HL-60/S4 treated with retinoic acid at 250 ng/mL for 4 days and 3 days (cell line): ENCODE data around the gene POLE3.
"Not testable (repeated sequence)": the region's sequence is repeated elsewhere in the genome, so short reads cannot be mapped to it uniquely, and the experiment has no call there.

Experiments used
- in situ Hi-C: fragments of 300-500 bp; cut with MboI; formaldehyde crosslinking; loops from 2 replicates; pipeline ENCODE4 v1.7.0; 2022; ENCODE audit warnings: low sequenced_read_pairs

The POLE3 gene

DNA sequence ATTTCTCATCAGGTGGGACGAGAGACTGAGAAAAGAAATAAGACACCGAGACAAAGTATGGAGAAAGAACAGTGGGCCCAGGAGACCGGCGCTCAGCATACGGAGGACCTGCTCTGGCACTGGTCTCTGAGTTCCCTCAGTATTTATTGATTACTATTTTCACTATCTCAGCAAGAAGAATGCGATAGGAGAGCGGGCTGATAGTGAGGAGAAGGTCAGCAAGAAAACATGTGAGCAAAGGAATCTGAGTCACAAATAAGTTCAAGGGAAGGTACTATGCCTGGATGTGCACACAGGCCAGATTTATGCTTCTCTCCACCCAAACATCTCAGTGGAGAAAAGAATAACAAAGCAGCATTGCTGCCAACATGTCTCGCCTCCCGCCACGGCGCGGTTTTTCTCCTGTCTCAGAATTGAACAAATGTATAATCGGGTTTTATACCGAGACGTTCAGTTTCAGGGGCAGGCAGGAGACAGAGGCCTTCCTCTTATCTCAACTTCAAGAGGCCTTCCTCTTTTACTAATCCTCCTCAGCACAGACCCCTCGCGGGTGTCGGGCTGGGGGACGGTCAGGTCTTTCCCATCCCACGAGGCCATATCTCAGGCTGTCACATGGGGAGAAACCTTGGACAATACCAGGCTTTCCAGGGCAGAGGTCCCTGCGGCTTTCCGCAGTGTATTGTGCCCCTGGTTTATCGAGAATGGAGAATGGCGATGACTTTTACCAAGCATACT, 31.2 kb downstream of the POLE3 start:
- in situ Hi-C loops = not testable (repeated sequence)

DNA sequence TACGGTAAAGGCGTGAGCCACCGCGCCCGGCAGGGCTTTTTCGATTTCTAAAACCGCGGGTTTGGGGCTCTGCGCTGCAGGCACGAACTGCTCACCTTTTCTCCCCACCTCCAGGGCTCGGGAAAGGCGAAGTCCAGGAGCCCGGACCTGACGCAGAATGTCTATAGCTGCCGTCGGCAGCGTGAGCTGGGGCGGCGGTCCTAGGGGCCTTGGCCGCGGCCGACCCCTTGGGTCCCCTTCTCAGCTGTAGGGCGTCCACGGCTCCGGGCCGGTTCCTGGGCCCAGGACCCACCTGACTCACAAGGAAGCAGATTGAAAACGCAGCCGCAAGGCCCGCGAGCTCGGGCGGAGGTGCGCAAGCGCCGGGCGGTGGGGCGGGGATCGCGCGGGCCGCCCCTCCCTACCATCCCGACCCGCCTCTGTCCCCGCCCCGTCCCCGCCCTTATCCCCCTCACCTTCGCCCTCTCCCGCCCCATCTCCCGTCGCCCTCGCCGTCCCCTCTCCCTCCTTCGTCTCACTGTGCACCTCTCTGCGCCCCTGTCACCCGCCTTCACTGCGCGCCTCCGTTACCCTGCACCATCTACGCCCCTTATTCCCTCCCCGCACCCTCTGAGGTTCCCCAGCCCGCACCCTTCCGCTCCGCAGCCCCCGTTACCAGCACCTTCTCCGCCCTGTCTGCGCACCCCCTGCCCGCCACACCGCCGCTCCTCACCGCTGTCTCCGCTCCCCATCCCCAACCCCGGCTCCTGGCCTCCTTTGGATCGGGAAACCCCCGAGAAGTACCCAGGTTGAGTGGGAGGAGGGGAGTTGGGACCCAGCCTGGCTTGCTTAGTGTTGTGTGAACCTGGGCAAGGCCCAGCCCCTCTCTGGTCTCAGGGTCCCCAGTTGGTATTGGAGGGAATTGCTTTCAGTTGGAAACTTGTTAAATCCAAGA, 33.6 kb downstream of the POLE3 start, which contains the start of gene HDHD3:
Gene HDHD3, minus strand, starts transcription at position 353 of the 934 bp plus-strand sequence. CDS start 2,632 bp downstream, outside the sequence.
- in situ Hi-C loops = no loop called here

DNA sequence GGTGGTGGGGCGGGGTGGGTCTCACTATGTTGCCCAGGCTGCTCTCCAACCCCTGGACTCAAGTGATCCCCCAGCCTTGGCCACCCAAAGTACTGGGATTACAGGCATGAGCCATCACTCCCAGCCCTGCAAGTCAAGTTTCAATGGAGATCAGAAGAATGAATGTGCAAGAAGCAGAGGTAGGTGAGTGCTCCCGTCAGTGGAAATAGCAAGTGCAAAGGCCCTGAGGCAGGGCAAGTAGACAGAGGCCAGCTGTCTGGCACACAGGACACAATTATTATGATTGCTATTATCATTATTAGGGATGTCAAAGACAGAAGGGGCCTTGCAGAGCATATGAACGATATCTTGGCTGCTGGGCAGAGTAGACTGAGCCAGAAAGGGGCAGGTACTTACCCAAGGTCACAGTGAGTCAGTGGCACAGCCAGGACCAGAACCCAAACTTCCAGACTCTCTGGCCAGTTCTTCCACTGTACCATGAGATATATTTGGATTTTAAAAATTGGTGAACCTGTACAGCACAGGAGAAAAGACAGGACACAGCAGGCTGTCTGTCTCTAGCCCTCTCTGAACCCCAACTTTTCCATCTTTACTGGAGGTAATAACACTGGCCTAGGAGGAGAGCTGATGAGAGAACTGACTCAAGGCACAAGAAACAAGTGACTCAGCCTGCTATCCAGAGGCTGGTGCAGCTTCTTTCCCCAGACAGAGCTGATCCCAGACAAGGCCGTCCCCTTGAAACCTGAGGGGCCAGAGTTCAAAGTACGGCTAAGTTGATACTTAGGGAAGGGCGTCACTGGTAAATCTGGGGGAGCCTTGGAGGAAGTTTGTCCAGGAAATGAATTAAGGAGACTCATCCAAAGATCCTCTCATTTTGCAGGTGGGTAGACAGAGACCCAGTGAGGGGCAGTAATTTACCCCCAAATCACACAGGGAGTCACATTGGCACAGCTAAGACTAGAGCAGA, 35.1 kb downstream of the POLE3 start:
- in situ Hi-C loops = no loop called here

DNA sequence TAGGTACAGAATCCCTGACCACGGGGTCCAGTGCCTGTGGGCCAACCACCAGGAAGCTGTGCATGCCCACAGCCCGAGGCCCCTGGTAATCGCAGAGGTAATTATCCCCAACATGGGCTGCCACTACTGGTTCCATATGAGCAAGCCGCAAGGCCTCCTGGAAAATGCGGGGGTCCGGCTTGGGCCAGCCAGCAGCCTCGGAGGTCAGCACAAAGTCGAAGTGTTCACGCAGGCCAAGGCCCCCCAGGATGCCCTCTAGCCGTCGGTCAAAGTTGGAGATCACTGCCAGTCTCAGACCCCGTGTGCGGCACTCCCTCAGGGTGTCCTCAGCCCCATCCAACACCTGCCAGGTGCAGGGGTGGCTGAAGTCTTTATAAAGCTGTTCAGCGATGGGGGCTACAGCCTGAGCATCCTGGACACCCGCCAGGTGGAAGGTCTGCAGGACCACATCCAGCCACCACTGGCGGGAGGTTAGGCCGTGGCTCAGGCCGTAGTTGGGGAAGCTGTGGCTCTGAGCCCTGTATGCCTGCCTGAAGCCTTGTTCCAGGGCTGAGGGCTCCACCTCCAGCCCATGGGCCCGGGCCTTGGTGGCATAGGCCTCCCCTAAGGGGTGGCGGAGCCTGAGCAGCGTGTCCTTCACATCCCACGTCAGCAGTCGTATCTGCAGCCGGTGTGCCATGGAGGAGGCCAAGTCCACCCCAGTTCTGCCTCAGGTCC, 36.6 kb downstream of the POLE3 start:
- in situ Hi-C loops = no loop called here

DNA sequence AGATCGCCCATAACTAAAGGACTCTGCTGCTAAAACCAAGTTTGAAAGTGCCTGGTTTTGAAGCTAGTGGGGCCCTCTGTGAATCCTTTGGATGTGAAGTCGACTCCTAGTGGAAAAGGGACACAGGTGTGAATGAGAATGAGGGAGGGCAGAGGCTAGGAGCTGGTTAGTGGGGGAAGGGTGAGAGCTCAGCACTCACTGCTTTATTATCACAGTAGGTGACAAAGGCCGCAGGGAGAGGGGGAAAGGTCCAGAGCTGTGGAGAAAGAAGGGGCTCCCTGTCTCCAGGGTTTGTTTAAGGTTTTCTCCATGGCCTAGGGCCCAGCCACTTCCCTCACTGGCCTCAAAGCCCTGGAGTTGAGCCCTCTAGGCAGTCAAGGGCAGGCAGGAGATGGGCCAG, 37.2 kb downstream of the POLE3 start:
- in situ Hi-C loops = no loop called here

DNA sequence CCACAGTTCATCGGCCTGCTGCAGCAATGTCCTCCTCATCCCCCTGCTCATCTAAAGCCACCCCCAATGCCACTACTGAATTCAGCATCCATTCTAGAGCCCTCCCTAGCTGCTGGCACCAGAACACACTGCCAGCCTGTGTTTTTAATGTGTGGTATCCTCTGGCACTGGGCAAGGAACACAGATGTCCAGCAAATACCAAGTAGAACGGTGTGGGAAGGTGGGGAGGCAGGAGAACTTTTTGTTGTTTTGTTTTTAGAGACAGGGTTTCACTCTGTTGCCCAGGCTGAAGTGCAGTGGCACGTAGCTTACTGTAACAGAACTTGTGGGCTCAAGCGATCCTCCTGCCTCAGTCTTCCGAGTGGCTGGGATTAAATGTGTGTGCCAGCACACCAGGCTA, 38.4 kb downstream of the POLE3 start:
- in situ Hi-C loops = no loop called here

DNA sequence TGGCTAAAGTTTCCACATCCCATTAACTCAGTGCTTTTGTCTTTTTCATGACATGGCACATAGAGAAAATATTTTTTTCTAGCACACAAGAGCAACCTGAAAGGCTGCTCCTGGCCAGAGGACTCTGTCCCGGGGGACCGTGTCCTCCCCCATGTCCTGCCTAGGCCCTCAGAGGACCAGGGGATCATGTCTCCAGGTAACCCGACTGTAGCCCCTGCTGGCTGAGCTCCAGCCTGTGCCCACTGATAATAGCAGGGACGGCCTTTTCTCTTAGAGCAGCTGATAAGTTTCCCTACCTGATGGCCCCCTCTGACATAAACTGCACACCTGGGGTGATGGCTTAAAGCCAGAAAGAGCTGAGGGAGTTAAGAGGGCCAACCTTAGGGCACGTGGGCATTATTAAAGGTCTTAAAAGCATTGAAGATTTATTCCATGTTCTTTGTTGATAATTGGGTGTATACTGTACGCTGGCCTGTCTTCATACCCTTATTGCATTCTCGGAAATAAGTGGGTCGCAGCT, 39.6 kb downstream of the POLE3 start:
- in situ Hi-C loops = no loop called here

DNA sequence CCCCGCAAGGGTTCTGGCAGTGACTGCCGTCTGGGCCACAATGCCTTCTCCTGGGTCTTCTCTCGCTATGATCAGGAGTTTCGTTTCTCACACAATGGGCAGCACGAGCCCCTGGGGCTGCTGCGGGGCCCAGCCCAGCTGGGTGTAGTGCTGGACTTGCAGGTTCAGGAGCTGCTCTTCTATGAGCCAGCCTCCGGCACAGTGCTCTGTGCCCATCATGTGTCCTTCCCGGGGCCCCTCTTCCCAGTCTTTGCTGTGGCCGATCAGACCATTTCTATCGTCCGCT, 40.7 kb downstream of the POLE3 start:
- in situ Hi-C loops = no loop called here

DNA sequence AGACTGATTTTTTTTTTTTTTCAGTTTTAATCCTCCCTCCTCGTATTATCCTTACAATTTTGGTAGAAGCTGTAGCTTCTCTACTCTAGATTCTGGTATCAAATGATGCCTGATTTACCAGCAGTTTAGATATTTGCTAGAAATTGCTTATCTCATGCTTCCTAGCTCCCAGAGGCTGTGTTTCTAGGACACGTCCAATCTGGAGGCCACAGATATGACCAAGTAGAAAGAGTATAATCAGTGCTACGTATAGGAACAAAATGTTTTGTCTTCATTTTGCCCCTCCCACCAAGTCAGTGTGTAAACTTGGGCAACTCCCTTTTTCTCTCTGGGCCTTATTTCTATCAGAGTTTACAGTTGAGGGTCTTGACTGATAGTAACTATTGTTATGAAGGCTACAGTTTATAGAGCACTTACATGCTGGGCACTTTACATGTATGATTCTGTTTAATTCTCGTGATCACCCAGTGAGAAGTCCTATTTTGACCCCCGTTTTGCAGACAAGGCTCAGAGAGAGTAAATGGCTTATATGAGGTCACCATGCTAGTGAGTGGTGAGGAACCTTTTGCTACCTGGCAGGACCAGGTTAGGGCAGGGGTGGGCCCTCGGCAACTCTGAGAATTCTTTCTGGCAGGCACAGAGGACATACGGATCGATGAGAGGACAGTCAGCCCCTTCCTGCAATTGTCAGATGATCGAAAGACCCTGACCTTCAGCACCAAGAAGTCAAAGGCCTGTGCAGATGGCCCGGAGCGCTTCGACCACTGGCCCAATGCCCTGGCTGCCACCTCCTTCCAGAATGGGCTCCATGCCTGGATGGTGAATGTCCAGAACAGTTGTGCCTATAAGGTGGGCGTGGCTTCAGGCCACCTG, 41.3 kb downstream of the POLE3 start:
- in situ Hi-C loops = no loop called here

DNA sequence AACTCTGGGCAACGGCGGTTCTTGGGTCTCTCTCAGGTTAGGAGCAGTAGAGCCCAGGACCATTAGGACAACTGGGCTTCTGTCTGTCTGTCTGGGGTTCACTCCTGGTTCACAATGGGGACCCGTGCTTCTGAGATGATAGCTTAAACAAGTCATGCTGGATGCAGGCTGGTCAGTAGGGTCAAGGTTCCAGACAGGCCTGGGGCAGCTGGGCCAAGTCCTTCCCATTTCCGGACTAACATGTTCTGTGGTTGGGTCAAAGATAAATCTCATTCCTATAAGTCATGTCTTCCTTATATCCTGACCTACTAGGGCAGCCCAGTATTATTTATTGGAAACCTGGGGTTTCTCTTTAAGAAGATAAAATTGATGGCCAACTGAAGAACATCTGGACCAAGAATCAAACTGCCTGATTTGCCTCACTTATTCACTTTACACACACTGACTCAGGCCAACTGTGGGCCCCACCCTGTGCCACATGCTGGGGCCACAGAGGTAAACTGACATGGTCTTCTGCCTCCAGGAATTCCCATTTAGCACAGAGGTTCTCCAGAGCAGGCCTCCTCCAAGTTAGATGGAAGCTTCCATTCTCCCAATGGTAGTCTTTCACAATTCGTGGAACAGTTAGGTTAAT, 42.0 kb downstream of the POLE3 start:
- in situ Hi-C loops = no loop called here

DNA sequence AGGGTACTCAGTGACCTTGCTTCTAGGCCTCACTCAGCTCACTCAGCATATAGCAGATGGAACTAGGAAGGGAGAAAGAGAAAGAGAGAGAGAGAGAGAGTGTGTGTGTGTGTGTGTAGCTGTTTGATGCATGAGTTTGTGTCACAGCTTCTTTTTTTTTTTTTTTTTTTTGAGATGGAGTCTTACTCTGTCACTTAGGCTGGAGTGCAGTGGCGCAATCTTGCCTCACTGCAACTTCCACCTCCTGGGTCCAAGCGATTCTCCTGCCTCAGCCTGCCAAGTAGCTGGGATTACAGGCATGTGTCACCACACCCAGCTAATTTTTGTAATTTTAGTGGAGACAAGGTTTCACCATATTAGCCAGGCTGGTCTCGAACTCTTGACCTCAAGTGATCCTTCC, 44.8 kb downstream of the POLE3 start:
- in situ Hi-C loops = not testable (repeated sequence)

DNA sequence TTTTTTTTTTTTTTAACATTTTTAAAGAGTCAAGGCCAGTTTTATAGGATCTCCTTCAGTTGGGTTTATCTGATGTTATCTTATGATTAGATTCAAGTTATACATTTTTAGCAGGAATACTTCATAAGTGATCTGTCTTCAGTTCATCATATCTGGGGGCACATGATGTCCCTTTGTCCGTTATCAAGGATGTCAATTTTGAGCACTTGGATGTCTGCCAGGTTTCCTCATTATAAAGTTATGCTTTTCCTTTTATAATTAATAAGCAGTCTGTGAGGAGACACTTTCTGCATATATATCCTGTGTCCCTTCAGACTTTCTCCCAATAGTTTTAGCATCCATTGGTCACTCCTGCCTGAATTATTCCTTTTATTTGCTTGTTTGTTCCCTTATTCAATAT, 45.5 kb downstream of the POLE3 start:
- in situ Hi-C loops = no loop called here

DNA sequence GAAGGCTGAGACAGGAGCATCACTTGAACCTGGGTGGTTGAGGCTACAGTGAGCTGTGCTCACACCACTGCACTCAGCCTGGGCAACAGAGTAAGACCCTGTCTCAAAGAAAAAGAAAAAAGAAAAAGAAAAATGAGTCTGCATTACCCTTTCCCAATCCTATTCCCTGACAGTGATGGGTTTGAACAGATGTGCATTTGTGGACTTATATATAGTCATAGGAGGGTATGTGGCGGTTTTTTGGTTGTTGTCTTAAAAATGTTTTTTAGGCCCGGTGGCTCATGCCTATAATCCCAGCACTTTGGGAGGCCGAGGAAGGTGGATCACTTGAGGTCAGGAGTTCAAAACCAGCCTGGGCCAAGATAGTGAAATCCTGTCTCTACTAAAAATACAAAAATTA, 47.1 kb downstream of the POLE3 start:
- in situ Hi-C loops = no loop called here

DNA sequence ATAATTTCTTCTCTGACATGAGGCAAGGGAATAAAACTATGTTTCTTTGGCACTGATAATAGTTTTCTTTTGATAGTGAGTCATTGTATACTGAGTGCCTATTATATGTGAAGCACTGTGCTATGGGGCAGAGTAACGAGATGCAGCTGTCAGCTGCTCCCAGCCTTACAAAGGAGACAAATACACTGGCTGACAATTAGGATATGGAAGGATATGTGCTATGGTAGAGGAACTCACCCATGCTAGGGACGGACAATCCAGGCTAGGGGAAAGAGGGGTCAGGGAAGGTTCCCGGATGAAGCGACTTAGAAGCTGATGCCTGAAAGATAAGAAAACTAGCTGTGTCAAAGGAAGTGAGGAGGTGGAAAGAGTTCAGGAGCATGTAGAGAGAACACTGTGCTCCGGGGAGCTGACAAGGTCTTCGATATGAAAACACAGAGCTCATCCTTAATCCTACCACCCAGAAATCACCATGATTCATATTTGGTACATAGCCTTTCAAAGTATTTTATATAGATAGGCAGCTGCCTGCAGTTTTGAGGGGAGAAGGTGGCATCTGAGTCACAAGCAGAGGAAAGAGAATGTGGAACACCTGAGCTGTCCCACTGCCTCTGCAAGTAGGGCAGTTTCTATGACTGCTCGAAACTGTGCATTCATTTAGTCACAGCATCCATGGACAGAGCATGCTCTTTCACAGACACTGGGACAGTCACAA, 49.0 kb downstream of the POLE3 start:
- in situ Hi-C loops = no loop called here

DNA sequence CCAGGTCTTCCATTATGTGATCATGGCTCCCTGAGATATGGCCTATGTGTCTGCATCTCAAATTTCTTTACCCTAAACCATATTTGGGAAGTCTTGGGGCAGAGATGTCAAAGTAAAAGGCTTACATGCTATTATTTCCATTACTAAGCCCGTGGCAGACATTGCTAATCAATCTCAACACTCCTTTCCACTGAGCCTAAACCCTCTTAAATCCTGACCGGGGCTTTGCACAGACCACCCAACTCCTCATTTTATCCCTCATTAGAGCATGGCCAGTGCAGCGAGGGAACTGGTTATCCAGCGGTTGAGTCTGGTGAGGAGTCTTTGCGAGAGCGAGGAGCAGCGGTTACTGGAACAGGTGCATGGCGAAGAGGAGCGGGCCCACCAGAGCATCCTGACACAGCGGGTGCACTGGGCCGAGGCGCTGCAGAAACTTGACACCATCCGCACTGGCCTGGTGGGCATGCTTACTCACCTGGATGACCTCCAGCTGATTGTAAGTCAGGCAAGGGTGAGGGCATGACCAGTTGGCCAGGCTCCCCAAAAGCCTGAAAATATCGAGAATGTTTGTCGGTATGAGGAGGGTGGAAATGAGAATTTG, 50.1 kb downstream of the POLE3 start:
- in situ Hi-C loops = no loop called here

DNA sequence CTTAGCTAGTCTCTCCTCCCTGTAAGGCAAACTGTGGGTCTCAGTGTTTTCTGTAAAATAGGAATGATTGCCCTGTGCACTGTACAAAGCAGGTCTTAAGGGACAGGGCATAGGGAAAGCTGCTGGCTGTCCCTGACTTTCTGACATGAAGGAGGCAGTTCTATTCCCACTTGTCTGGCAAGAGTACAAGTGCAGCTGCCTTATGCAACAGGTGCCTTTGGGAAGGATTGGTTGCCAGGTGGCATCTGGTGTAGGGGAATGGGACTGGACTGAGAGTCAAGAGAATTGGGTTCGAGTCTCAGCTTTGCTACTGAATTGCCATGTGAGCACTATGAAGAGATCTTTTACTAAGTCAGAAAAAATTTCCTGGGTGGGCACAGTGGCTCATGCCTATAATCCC, 51.1 kb downstream of the POLE3 start:
- in situ Hi-C loops = no loop called here
